Measurements from ENCODE around the gene RNF115. TPM values are rescaled to one million over a fixed set of nuclear protein-coding genes. Genes with fewer than 3 reads are reported as not detected.

The RNF115 gene
- total and polyA plus RNA-seq, 2 of the 8 experiments (the other 6 are each of a cell fraction or from before 2014, with no cell fraction given): 4.7 to 10.8 TPM

DNA sequence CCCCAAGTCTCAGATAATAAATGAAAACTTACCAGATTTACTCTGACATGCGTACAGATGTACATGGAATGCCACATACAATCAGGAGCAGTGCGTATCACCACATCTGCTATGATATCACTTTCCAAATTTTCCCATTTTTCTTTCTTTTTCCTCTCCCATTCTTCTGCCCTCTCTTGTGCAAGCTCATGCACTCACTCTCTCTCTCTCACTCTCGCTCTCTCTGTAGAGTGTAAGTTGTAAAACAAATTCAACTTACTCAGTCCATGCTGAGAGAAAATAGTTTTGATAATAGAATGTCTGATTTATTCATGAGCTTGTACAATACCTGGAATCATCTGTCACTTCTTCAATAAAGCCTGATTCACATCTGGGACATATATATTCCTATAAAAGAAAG, 35.3 kb downstream of the RNF115 start (continued):
- no peak for TF ChIP-seq ATF2 (IDR thresholded peaks at IDR 0.05; ENCODE audit: low read length)
- no peak for TF ChIP-seq POLR2AphosphoS5 (IDR thresholded peaks at IDR 0.05; ENCODE audit: low read depth, low read length)
- no peak for TF ChIP-seq CEBPB (IDR thresholded peaks at IDR 0.05; ENCODE audit: low read depth, low read length)
- TF ChIP-seq RBBP5 (IDR thresholded peaks at IDR 0.05; ENCODE audit: borderline replicate concordance, low read depth, low read length): no peak

All from H1 (cell line).